ENCODE measurements around the gene SPO11. TPM values are rescaled to one million over a fixed set of nuclear protein-coding genes. Genes with fewer than 3 reads are reported as not detected.

The SPO11 gene
- total RNA-seq, 1 donor from 2014 or later = not detected

- no peak for TF ChIP-seq CTCF (IDR thresholded peaks at IDR 0.05)
- Mint-ChIP-seq H3K9me3 (no peaks in the 10 kb centered on the region), H3K4me3 (no peak overlapping the region)
Measured at GRCh38 chr20:57298457-57298856, 31.1 kb upstream of the SPO11 start.

GRCh38 chr20:57301026-57301425, 28.6 kb upstream of the SPO11 start:
- no peak overlapping the region for H3K4me3 Mint-ChIP-seq

More at GRCh38 chr20:57298457-57298856, 31.1 kb upstream of the SPO11 start:
- Mint-ChIP-seq H3K36me3 (ENCODE audit: low read depth) (no peaks in the 10 kb centered on the region), H3K27me3 (peaks cover 11% of the 10 kb centered on the region), H3K4me1 (no peaks in the 10 kb centered on the region), H3K27ac (no peak overlapping the region)
- intact Hi-C loops (cut with micrococcal nuclease) = no loop called here
- no peak for ATAC-seq (ENCODE audit: low read depth)
- POLR2A ChIA-PET = no interaction called here
- DNase-seq = no peak
- CTCF ChIA-PET = no interaction called here

GRCh38 chr20:57306747-57307146, 22.9 kb upstream of the SPO11 start:
- Mint-ChIP-seq H3K27ac (no peak overlapping the region), H3K36me3 (ENCODE audit: low read depth) (no peaks in the 10 kb centered on the region), H3K4me3 (no peak overlapping the region), H3K4me1 (no peaks in the 10 kb centered on the region), H3K9me3 (no peaks in the 10 kb centered on the region), H3K27me3 (peaks cover 14% of the 10 kb centered on the region)
- TF ChIP-seq CTCF (IDR thresholded peaks at IDR 0.05) = no peak
- intact Hi-C loops (cut with micrococcal nuclease) = no loop called here
- POLR2A ChIA-PET = no interaction called here
- no peak for ATAC-seq (ENCODE audit: low read depth)
- no peak for DNase-seq
- CTCF ChIA-PET = no interaction called here

More at GRCh38 chr20:57301026-57301425, 28.6 kb upstream of the SPO11 start:
- ATAC-seq (ENCODE audit: low read depth) = no peak
- TF ChIP-seq CTCF (IDR thresholded peaks at IDR 0.05) = no peak
- H3K27me3 Mint-ChIP-seq = peaks cover 16% of the 10 kb centered on the region
- H3K9me3 Mint-ChIP-seq = no peaks in the 10 kb centered on the region
- ChIA-PET CTCF (no interaction called here), POLR2A (no interaction called here)
- intact Hi-C loops (cut with micrococcal nuclease) = no loop called here
- DNase-seq = no peak
- H3K4me1 Mint-ChIP-seq = no peaks in the 10 kb centered on the region
- no peak overlapping the region for H3K27ac Mint-ChIP-seq
- H3K36me3 Mint-ChIP-seq (ENCODE audit: low read depth) = no peaks in the 10 kb centered on the region

- CTCF ChIA-PET = no interaction called here
- POLR2A ChIA-PET = no interaction called here
- no peak overlapping the region for H3K4me3 Mint-ChIP-seq
- H3K4me1 Mint-ChIP-seq = no peaks in the 10 kb centered on the region
- no peaks in the 10 kb centered on the region for H3K36me3 Mint-ChIP-seq (ENCODE audit: low read depth)
- no peaks in the 10 kb centered on the region for H3K9me3 Mint-ChIP-seq
- no peak overlapping the region for H3K27ac Mint-ChIP-seq
- ATAC-seq (ENCODE audit: low read depth) (no peak), DNase-seq (no peak)
- peaks cover 14% of the 10 kb centered on the region for H3K27me3 Mint-ChIP-seq
- intact Hi-C loops (cut with micrococcal nuclease) = no loop called here
- no peak for TF ChIP-seq CTCF (IDR thresholded peaks at IDR 0.05)
Measured at GRCh38 chr20:57308451-57309271, 20.9 kb upstream of the SPO11 start.

GRCh38 chr20:57309544-57310115, 20.0 kb upstream of the SPO11 start:
- intact Hi-C loops (cut with micrococcal nuclease) = no loop called here
- ChIA-PET CTCF (no interaction called here), POLR2A (no interaction called here)
- Mint-ChIP-seq H3K4me1 (no peaks in the 10 kb centered on the region), H3K27ac (no peak overlapping the region), H3K36me3 (ENCODE audit: low read depth) (no peaks in the 10 kb centered on the region), H3K27me3 (peaks cover 14% of the 10 kb centered on the region), H3K9me3 (no peaks in the 10 kb centered on the region), H3K4me3 (no peak overlapping the region)
- no peak for DNase-seq
- no peak for TF ChIP-seq CTCF (IDR thresholded peaks at IDR 0.05)
- no peak for ATAC-seq (ENCODE audit: low read depth)

All from activated B cell treated with CpG ODN at 0.5 μM for 24 hours (primary cell).